ENCODE data around the gene DNAJC19.

DNAJC19 gene

GRCh38 chr3:180959691-180960090 is 29.8 kb downstream of the DNAJC19 start:
- no peak for DNase-seq

GRCh38 chr3:180947761-180948390 is 41.7 kb downstream of the DNAJC19 start:
- DNase-seq, result no peak

DNA sequence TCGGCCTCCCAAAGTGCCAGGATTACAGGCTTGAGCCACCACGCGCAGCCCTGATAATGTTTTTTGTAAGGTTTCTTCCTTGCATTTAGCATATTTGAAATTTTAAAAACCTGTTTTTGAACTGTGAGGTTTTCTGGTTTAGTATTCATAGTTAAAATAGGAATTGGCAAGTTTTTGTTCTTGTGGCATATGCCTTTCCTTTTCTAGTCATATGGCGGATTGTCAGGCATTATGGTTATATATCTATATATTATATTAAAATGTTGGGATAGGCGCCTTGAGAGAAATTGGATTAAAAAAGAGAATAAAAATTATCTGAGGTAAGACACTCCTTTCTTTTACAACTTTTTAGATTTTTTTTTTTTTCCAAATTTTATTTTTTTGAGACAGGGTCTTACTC is 48.7 kb downstream of the DNAJC19 start:
- DNase-seq, result no peak

GRCh38 chr3:180934638-180935037 is 54.9 kb downstream of the DNAJC19 start:
- DNase-seq, result no peak
